ENCODE data around the gene ZNF575. TPM values are rescaled to one million over a fixed set of nuclear protein-coding genes. Genes with fewer than 3 reads are reported as not detected.

The ZNF575 gene
- polyA plus RNA-seq, 1 donor (not counting 4 experiments of a cell fraction or from before 2014, with no cell fraction given), result 0.05 TPM

DNA sequence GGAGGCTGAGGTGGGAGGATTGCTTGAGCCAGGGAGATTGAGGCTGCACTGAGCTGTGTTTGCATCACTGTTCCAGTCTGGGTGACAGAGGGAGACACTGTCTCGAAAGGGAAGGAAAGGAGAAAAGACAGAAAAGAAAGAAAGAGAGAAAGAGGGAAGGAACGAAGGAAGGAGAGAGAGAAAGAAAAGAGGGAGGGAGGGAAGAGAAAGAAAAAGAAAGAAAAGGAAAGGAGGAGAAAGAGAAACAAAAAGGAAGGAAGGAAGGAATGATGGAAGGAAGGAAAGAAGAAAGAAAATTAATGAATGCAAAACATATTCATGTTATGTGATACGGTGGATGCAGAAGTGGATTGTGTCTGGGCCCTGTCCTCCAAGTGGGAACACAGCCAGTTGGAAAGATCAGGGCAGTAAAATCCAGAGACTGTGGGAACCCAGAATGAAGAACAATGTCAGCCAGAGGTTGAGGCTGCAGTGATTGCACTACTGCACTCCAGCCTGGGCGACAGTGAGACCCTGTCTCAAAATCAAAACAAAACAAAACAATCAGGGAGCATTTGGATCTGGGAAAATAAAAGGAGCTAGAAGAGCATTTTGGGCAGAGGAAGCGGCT is 34.6 kb upstream of the ZNF575 start:
- FAIRE-seq (no peak), DNase-seq (ENCODE audit: low read depth, low spot score) (no peak)
- Histone ChIP-seq H2AFZ (ENCODE audit: control insufficient read depth, low read length) (no peak overlapping the region), H3K4me1 (ENCODE audit: control insufficient read depth, extremely low read depth, insufficient read depth, low read length) (peaks cover 8% of the 10 kb centered on the region), H3K9me1 (ENCODE audit: control insufficient read depth, extremely low read depth, insufficient read depth, low read length) (no peaks in the 10 kb centered on the region), H3K79me2 (ENCODE audit: control insufficient read depth, insufficient read depth, low read length) (peaks cover 10% of the 10 kb centered on the region), H3K27ac (ENCODE audit: control insufficient read depth, insufficient read depth, low read length) (no peak overlapping the region), H3K9me3 (ENCODE audit: control insufficient read depth, low read depth, low read length) (no peaks in the 10 kb centered on the region), H3K4me2 (ENCODE audit: control insufficient read depth, extremely low read depth, insufficient read depth, low read depth, low read length) (no peak overlapping the region), H3K36me3 (ENCODE audit: control insufficient read depth in 2 of 2, extremely low read depth in 1 of 2, insufficient read depth in 2 of 2, low read length in 2 of 2) (peaks cover 20 to 26% of the 10 kb centered on the region in 2 experiments), H4K20me1 (ENCODE audit: control insufficient read depth, extremely low read depth, insufficient read depth, low read length) (no peaks in the 10 kb centered on the region), H3K27me3 (ENCODE audit: control insufficient read depth, extremely low read depth, insufficient read depth, low read length) (no peaks in the 10 kb centered on the region), H3K9ac (ENCODE audit: control insufficient read depth, extremely low read depth, insufficient read depth, low read length) (no peak overlapping the region), H3K4me3 (ENCODE audit: control insufficient read depth in 2 of 3, extremely low read depth in 1 of 3, insufficient read depth in 2 of 3, low read depth in 1 of 3, low read length in 3 of 3) (no peak overlapping the region)
- TF ChIP-seq, protein P1, sequence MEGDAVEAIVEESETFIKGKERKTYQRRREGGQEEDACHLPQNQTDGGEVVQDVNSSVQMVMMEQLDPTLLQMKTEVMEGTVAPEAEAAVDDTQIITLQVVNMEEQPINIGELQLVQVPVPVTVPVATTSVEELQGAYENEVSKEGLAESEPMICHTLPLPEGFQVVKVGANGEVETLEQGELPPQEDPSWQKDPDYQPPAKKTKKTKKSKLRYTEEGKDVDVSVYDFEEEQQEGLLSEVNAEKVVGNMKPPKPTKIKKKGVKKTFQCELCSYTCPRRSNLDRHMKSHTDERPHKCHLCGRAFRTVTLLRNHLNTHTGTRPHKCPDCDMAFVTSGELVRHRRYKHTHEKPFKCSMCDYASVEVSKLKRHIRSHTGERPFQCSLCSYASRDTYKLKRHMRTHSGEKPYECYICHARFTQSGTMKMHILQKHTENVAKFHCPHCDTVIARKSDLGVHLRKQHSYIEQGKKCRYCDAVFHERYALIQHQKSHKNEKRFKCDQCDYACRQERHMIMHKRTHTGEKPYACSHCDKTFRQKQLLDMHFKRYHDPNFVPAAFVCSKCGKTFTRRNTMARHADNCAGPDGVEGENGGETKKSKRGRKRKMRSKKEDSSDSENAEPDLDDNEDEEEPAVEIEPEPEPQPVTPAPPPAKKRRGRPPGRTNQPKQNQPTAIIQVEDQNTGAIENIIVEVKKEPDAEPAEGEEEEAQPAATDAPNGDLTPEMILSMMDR (optimal IDR thresholded peaks at IDR 0.05 in 1 of 3, IDR thresholded peaks at IDR 0.05 in 1 of 3, conservative IDR thresholded peaks at IDR 0.05 in 1 of 3; ENCODE audit: extremely low read depth in 1 of 3, insufficient read depth in 2 of 3, low read length in 3 of 3), result no peak
- TF ChIP-seq EZH2 (IDR thresholded peaks at IDR 0.05; ENCODE audit: low read length), result no peak
- dilution Hi-C loops (cut with MboI; ENCODE audit: extremely low pct_ligation_motif_present, low sequenced_read_pairs), result no loop called here

- no peak for TF ChIP-seq EZH2 (IDR thresholded peaks at IDR 0.05; ENCODE audit: low read length)
- TF ChIP-seq, protein P1 (optimal IDR thresholded peaks at IDR 0.05 in 1 of 3, IDR thresholded peaks at IDR 0.05 in 1 of 3, conservative IDR thresholded peaks at IDR 0.05 in 1 of 3; ENCODE audit: extremely low read depth in 1 of 3, insufficient read depth in 2 of 3, low read length in 3 of 3), result no peak
- dilution Hi-C loops (cut with MboI; ENCODE audit: extremely low pct_ligation_motif_present, low sequenced_read_pairs), result no loop called here
- H3K4me3 ChIP-seq (ENCODE audit: control insufficient read depth in 2 of 3, extremely low read depth in 1 of 3, insufficient read depth in 2 of 3, low read depth in 1 of 3, low read length in 3 of 3), result no peak overlapping the region
- DNase-seq (ENCODE audit: low read depth, low spot score), result no peak
- no peak overlapping the region for H2AFZ ChIP-seq (ENCODE audit: control insufficient read depth, low read length)
- no peak for FAIRE-seq
- H4K20me1 ChIP-seq (ENCODE audit: control insufficient read depth, extremely low read depth, insufficient read depth, low read length), result no peaks in the 10 kb centered on the region
- peaks cover 13% of the 10 kb centered on the region for H3K79me2 ChIP-seq (ENCODE audit: control insufficient read depth, insufficient read depth, low read length)
- no peak overlapping the region for H3K27ac ChIP-seq (ENCODE audit: control insufficient read depth, insufficient read depth, low read length)
- no peak overlapping the region for H3K4me2 ChIP-seq (ENCODE audit: control insufficient read depth, extremely low read depth, insufficient read depth, low read depth, low read length)
- peaks cover 8% of the 10 kb centered on the region for H3K4me1 ChIP-seq (ENCODE audit: control insufficient read depth, extremely low read depth, insufficient read depth, low read length)
- H3K9ac ChIP-seq (ENCODE audit: control insufficient read depth, extremely low read depth, insufficient read depth, low read length), result no peak overlapping the region
- H3K27me3 ChIP-seq (ENCODE audit: control insufficient read depth, extremely low read depth, insufficient read depth, low read length), result no peaks in the 10 kb centered on the region
- H3K9me3 ChIP-seq (ENCODE audit: control insufficient read depth, low read depth, low read length), result no peaks in the 10 kb centered on the region
- peaks cover 20 to 26% of the 10 kb centered on the region in 2 experiments for H3K36me3 ChIP-seq (ENCODE audit: control insufficient read depth in 2 of 2, extremely low read depth in 1 of 2, insufficient read depth in 2 of 2, low read length in 2 of 2)
- no peaks in the 10 kb centered on the region for H3K9me1 ChIP-seq (ENCODE audit: control insufficient read depth, extremely low read depth, insufficient read depth, low read length)
Measured at GRCh38 chr19:43499042-43499441, 33.9 kb upstream of the ZNF575 start.

All from keratinocyte (primary cell).